Measurements from ENCODE around the gene CBX1.
"Not testable (repeated sequence)": the region's sequence is repeated elsewhere in the genome, so short reads cannot be mapped to it uniquely, and the experiment has no call there.

CBX1 gene

GRCh38 chr17:48070195-48070594 is 31.1 kb downstream of the CBX1 start:
- DNase-seq, result no peak

GRCh38 chr17:48068491-48068961 is 32.8 kb downstream of the CBX1 start:
- no peak for DNase-seq

GRCh38 chr17:48067808-48068207 is 33.5 kb downstream of the CBX1 start:
- not testable (repeated sequence) for DNase-seq

GRCh38 chr17:48067245-48067644 is 34.0 kb downstream of the CBX1 start:
- no peak for DNase-seq

GRCh38 chr17:48066656-48067055 is 34.6 kb downstream of the CBX1 start:
- DNase-seq, result no peak

GRCh38 chr17:48066192-48066591 is 35.1 kb downstream of the CBX1 start:
- no peak for DNase-seq

GRCh38 chr17:48064638-48065037 is 36.6 kb downstream of the CBX1 start:
- DNase-seq, result no peak

GRCh38 chr17:48062273-48062672 is 39.0 kb downstream of the CBX1 start:
- no peak for DNase-seq

- no peak for DNase-seq
Observed at GRCh38 chr17:48060249-48060648, 41.0 kb downstream of the CBX1 start.

GRCh38 chr17:48059125-48059668 is 42.1 kb downstream of the CBX1 start:
- DNase-seq, result no peak

GRCh38 chr17:48058393-48059124 is 42.7 kb downstream of the CBX1 start:
- no peak for DNase-seq

- no peak for DNase-seq
Observed at GRCh38 chr17:48057626-48058025, 43.7 kb downstream of the CBX1 start.

GRCh38 chr17:48056879-48057278 is 44.4 kb downstream of the CBX1 start:
- DNase-seq, result no peak

- DNase-seq, result no peak
Observed at GRCh38 chr17:48056246-48056745, 45.0 kb downstream of the CBX1 start.

- DNase-seq, result peak; percentile 52
Observed at GRCh38 chr17:48055531-48056245, 45.6 kb downstream of the CBX1 start.

- no peak for DNase-seq
Observed at GRCh38 chr17:48054238-48055185, 46.8 kb downstream of the CBX1 start.

GRCh38 chr17:48053758-48054237 is 47.5 kb downstream of the CBX1 start:
- no peak for DNase-seq

- no peak for DNase-seq
Observed at GRCh38 chr17:48052956-48053757, 48.1 kb downstream of the CBX1 start.

GRCh38 chr17:48051706-48052486 is 49.4 kb downstream of the CBX1 start:
- no peak for DNase-seq

GRCh38 chr17:48051283-48051682 is 50.0 kb downstream of the CBX1 start:
- DNase-seq, result no peak

Measured in activated naive CD4-positive, alpha-beta T cell treated with Interleukin-2 at 50 U/mL for 16 hours (primary cell).